NOMO-1 treated with dmso at 0.1 percent for 144 hours (cell line): ENCODE results near the gene SLC5A1.
"Not testable (repeated sequence)": the region's sequence is repeated elsewhere in the genome, so short reads cannot be mapped to it uniquely, and the experiment has no call there.

Source experiments
- DNase-seq: peaks from one replicate; lab custom pipeline; 2025; ENCODE audit not compliant: unreplicated experiment; lab: John Stamatoyannopoulos, UW

Gene SLC5A1

DNA sequence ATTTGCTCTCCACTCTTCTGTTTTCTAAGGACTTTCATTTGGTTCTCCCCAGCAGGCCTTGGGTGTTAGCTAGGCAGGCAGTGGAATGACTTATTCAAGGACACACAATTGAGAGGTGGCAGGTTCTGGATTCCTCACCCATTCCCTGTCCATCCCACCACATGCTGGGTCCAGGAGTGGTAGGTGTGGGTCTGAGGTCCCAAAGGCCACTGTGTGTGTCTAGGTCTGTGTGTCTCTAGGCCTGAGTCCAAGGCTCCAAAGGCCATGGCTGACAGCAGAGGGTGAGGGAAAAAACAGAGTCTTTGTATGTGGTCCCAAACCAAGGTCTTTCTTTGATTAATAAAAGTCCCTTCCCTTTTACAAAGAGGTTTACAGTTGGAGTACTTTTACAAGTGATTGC, 40.8 kb downstream of the SLC5A1 start:
- no peak for DNase-seq

DNA sequence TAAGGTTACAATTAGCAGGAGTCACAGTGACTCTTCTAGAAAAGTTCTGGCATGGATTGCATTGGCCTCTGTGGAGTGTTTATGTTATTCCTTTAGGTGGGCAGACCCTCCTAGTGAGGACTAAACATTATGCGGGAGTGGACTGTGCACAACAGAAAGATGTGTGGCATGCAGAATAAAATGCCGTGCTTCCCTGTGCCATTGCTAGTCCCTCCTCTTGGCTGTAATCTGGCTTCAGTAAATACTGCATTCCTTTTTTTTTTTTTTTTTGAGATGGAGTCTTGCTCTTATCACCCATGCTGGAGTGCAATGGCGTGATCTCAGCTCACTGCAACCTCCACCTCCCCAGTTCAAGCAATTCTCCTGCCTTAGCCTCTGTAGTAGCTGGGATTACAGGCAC, 45.0 kb downstream of the SLC5A1 start:
- no peak for DNase-seq

DNA sequence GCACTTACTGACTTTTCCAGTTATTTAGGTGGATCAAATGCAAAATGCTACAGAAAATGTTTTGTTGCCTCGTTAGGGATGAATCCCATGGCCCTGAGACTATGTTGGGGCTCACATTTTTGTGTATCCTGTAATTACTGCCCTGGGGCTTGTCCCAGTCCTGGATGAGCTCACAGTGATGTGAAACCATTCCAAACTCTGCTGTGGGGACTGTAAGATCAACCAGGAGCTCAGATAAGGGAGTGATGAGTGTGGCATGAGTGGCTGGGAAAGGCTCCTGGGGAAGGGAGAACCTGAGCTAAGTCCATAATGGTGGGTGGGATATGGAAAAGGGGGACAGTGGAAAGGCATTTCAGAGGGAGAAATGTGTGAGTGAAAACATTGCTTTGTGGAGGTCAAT, 54.0 kb downstream of the SLC5A1 start:
- DNase-seq, result no peak

DNA sequence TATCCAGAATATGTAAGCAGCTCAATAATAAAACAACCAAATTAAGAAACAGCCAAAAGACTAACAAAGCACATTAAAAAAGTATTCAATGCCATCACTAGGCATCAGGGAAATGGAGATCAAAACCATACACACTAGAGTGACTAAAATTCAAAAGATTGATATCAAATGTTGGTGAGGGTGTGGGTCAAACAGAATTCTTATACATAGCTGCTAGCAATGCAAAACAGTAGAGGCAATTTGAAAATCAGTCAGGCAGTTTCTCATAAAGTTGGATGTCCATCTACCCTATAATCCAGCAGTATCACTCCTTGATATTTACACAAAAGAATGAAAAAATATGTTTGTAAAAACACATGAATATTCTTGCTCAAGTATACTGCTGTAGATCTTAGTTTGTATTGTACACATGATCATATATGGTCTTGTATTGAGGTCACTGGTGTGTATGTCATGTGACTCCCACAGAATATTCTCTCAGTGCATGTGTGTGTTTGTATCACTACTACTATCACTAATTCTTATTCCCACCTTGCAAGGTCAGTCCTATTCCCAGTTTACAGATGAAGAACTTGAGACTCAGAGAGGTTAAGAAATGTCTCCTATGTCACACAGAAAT, 54.9 kb downstream of the SLC5A1 start:
- no peak for DNase-seq

DNA sequence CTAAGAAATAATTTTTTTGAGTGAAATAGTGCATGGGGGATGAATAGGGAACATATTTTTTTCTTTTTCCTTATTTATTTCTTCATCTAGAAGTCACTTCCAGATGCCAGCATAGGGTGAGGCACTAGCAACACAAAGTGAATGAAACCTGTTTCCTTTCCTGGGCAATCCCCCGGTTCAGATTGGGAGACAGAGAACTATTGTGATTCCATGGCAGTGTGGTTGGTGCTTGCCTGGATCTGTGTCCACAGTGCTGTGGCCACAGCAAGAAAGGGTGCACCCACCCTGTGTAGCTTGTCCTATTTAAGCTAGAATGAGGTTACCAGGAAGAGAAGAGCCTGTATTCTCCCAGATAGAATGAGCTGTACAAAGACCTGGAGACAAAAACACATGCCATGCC, 57.6 kb downstream of the SLC5A1 start:
- DNase-seq, result no peak

DNA sequence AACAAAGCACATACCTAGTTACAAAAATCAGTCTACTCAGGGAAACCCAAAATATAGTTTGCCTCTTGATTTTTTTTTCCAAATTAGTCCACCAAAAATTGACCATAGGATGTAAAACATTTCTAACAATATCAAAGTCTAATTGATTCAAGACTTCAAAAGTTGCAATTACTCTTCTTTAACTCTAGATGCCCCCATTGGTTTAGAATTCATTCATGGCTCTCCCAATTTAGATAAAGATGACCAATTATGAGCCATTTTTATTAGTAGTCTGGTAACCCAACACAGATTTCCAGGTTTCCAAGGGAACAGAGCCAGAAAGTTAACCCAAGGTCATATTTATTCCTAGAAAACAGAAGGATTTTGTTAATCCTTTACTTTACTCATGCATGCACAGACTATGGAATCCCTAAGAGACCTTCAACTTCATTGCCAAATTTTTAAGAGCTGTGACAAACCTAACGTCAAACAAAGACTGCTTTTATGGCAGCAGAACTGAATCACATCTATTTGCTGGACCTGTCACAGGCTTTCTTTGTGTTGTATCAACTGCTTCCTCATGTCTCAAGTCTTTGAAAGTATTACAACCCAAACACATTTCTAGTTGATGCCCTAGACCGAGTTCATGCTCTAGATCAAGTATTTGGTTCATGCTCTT, 60.7 kb downstream of the SLC5A1 start:
- DNase-seq, result no peak

DNA sequence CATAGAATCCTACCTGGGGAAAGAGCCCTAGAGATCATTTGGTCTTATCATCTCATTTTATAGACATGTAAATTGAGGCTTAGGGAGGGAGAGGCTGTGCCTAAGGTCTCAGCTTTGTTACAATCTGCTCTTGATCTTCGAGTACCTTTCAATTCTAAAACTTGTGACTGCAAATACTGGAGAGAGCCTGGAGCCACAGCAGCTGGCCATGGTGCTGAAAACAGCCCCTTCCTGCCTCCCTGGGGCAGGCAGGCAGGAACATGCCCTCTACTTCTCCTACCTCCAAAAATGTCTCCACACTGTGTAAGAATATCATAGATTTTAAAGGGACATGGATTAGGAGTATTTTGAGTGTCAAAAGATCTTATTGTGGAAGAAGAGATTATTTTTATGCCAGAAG, 63.9 kb downstream of the SLC5A1 start:
- DNase-seq, result no peak

DNA sequence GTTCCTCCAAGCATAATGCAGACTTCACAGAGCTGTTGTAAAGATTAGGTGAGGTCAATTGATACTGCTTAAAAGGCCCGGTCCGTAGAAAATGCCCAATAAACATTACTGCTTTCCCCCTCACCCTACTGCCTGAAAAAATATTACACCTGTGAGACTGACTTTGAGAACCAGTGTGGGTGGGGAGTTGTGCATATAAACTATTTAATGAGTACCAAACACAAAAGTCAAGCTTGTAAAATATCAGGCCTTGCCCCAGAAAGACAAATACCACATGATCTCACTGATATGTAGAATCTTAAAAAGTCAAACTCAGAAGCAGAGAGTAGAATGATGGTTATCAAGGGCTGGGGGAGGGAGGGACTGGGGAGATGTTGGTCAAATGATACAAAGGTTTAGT, 69.3 kb downstream of the SLC5A1 start:
- no peak for DNase-seq

DNA sequence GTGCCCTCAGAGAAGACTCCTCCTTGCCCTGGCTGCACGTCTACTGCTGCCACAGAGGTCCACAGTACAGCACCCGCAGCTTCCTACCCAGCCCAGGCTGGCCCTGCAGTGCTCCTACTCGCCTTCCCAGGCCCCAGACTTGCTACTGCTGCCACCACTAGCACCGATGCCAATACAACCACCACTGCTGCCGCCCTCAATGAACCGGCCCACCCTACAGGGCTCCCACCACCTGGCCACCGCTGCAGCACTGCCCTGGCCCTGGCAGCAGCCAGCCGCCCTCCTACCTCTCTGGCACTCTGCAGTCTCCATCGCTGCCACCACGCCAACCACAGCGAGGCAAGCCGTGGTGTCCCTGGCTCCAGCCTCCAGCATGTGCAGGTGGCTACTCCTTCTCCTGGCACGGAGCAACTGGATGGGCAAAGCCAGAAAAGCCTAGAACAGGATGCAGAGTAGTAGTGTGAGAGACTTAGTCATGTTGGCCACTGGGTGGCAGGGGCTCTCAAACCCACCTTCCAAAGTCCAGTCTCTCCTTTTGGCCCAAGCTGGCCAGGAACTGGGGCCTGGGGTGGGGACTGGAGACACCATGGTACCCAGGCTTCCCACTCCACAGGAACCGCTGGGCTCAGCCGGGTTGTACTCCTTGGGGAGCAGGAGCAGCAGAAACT, 76.6 kb downstream of the SLC5A1 start:
- DNase-seq, result no peak

DNA sequence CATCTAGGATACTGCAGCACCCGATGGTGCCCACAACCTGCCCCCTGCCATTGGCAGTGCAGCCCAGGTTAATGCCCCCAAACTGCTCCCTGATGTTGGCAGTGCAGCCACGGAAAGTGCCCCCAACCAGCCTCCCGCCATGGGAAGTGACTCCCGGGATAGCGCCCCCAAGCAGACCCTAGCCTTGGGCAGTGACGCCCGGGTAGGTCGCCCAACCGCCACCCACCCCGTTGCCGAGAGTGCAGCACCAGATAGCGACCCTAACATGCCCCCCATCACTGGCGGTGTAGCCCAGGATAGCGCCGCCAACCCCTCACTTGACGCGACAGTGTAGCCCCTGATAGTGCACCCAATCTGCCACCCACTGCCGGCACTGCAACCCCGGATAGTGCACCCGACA, 77.5 kb downstream of the SLC5A1 start:
- no peak for DNase-seq

DNA sequence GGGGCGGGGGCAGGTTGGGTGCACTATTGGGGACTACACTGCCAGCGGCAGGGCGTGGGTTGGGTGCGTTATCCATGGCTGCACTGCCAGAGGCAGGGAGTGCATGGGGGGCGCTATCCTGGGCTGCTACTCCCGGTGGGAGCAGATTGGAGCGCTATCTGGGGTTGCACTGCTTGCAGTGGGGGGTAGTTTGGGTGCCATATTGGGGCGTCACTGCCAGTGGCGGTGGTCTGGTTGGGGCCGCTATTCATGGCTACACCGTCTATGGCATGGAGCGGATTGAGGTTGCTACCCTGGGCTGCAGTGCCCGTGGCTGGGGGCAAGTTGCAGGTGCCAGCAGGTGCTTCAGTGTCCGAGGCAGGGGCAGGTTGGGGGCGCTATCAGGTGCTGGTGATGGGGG, 79.8 kb downstream of the SLC5A1 start:
- DNase-seq, result no peak

DNA sequence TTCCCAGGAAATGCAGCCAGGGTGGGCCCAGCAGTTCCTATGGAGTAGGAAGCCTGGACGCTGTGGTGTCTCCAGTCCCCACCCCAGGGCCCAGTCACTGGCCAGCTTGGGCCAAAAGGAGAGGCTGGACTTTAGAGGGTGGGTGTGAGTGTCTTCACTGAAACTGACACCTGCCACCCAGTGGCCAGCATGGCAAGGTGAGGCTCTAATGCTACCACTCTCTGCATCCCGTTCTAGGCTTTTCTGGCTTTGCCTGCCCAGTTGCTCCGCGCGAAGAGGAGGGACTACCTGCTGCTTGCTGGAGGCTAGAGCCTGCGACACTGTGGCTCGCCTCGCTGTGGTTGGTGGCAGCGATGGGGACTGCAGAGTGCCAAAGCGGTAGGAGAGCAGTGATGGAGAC, 80.6 kb downstream of the SLC5A1 start:
- no peak for DNase-seq

DNA sequence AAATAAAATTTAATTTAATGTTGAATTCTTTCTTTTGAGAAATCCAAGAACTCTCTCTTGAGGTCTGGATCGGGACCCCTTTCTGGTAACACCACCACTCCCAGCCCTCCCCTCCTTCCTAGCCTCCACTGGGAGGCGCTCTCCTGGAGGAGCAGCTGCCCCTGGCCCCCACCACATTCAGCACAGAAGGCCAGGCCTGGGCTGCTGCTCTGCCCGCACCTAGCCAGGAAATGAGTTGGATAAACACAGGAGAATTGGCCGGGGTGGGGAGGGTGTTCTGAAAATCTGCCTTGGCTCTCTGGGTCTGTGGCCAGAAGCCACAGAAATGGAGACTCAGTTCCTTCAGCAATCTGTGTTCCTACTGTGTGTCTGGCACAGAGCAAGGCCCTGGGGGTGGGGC, 84.8 kb downstream of the SLC5A1 start:
- DNase-seq, result no peak

DNA sequence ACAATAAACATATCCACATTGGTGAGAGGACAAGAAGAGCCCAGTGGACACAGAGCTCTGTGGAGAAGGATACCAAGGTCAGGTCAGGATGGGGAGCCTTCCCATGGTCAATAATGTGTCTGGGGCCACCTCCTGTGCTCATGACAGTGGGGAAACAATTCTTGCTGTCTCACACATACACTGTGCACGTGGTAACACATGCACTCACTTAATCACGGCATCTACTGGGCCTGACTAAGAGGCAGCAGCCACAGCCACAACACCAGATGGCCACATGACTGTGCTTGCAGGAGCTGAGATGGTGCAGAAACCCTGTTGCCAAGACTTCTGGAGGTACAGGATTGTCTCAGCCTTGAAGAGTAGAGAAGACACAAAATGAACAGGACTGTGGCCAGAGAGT, 87.4 kb downstream of the SLC5A1 start:
- DNase-seq, result no peak

DNA sequence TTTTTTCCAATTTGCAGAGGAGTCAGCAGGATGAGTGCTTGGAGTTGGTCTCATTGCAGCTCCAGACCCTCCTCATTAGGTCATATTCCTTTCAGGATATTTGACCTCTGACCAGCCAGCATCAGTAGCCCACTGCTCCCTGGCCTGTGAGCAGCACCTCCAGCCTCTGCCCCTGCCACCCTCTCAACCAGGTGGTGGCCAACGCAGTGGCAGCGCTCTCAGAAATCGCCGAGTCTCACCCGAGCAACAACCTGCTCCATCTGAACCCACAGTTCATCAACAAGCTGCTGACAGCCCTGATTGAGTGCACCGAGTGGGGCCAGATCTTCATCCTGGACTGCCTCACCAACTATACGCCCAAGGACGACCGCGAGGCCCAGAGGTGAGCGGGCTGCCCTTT, 89.1 kb downstream of the SLC5A1 start:
- DNase-seq, result no peak

DNA sequence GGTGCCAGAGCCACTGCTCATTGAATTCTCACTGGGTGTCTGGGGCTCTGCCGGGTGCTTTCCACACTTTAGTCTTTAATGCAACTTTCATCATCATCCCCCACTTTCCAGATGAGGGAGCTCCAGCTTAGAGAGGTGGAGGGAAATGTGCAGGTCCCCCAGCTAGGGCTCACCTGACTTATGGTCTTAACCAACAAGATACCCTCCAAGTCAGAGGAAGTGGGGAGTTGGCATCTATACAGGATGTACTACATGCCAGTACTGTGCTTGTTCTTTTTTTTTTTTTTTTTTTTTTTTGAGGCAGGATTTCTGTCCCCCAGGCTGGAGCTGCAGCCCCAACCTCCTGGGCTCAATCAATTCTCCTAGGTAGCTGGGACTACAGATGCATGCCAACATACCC, 89.7 kb downstream of the SLC5A1 start:
- no peak for DNase-seq

DNA sequence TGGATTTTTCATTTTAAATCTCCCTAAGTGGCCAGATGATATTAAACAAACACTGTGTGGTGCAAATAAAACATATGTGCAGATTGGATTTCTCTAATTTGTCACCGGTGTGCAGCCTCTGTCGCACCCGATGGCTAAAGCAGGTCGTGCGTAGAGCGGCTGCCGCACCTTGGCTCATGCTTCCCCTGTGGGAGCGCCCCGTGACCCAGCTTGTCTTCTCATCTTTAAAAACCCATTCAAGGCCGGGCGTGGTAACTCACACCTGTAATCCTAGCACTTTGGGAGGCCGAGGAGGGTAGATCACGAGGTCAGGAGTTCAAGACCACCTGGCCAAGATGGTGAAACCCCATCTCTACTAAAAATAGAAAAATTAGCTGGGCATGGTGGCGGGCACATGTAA, 91.7 kb downstream of the SLC5A1 start:
- not testable (repeated sequence) for DNase-seq

DNA sequence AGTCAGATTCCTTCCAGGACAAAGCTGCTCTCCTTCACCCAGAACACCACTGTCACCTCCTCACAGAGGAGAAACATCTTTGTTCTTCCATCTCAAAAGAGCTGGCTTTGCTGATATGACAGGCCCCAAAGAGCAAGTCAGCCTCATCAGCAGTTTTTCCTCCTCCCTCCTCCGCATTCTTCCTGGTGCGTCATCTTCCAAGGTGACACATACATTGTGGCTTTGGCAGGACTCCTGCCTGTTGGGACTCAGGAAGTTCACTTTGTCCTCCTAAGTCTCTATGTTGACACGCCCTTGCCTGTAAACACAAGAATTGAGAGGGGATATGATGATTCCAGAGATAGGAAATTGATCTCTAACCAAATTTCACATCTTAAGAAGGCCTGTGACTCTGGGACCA, 92.9 kb downstream of the SLC5A1 start:
- DNase-seq, result not testable (repeated sequence)

DNA sequence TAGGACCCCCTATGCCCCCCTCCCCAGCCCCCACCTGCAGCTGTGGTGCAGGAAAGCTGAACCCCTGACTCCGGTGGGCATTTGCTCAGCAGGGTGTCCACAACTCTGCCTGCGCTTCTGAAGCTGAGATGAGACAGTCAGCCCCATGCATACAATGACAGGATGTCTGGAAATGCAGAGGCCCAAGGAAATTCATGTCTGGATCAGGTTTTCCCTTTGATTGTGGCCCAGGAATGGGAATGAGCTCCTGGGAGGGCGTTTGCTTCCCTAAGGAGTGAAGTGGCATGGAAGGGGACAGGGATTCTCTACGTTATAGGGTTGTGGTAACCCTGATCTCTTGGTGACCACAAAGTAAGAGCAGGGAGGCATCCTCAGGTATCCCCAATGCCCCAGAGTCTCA, 93.8 kb downstream of the SLC5A1 start:
- DNase-seq, result not testable (repeated sequence)

DNA sequence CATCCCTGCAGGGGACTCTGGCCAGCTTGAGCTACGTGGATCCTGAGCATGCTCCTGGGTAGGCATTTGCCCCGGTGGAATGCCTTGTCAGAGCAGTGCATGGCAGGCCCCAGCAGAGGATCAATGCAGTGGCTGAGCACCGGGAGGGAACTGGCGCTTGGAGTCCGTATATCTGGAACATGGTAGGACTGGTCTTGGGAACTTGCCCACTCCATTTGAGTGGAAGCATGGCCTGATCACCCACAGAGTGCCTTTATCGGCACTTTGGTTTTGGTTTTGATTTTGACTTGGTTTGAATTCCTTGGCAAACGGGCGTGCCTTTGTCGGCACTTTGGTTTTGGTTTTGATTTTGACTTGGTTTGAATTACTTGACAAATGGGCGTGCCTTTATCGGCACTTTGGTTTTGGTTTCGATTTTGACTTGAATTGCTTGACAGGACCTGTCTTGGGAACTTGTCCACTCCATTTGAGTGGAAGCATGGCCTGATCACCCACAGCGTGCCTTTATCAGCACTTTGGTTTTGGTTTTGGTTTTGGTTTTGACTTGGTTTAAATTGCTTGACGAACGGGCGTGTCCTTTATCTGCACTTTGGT, 94.8 kb downstream of the SLC5A1 start:
- DNase-seq, result peak; percentile 35

DNA sequence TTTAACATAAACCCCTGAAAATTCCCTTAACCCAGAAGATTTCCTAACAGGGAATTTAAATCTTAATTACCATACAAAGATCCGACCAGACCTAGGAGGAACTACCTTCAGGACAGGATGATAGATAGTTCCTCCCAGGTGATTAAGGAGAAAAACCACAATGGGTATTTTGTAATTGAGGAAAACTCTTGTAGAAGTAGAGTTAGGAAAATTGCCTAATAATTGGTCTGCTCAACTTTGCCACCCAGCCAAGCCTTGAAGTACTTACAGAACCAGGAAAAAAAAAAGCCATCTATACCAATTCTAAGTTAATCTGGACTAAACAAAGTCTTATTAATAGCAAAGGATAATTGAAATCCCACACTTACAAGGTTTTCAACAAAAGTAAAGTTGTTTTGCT, 95.5 kb downstream of the SLC5A1 start:
- DNase-seq, result not testable (repeated sequence)

DNA sequence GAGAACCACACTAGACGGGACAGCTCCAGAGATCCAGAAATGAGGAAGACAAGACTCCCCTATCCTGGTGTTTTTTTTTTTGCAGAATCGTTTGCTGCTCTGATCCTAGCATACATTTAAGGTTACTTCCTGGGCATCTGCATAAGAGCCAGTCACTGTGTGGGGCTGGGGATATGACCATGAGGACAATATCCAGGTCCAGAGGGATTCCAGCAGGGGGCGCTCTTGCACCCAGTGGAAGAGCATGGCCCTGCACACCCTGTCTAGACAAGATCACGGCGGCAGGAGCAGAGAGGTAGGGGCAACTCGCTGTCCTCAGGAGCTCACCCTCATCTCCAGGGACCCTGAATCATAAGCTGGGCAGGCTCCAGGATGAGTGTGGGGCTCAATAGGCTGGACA, 97.6 kb downstream of the SLC5A1 start:
- DNase-seq, result peak; percentile 13
